Smooth muscle cell of the brain vasculature (primary cell): ENCODE results near the gene IKZF4.
"Not testable (repeated sequence)": the region's sequence is repeated elsewhere in the genome, so short reads cannot be mapped to it uniquely, and the experiment has no call there.

ENCODE experiments used
- DNase-seq: peaks from one replicate; pipeline ENCODE4 v3.0.0-alpha.2; 2012; ENCODE audit warnings: low read depth, low spot score

Gene IKZF4

GRCh38 chr12:56020423-56021184, at the start of gene IKZF4:
Gene IKZF4 (plus strand): TSS chr12:56021043. CDS start chr12:56021494, 451 bp downstream.
- no peak for DNase-seq

- no peak for DNase-seq
Observed at GRCh38 chr12:55972042-55972441, 48.8 kb upstream of the IKZF4 start.

GRCh38 chr12:55972456-55972855, 48.4 kb upstream of the IKZF4 start:
- no peak for DNase-seq

GRCh38 chr12:55972911-55973598, 47.8 kb upstream of the IKZF4 start:
- DNase-seq = no peak

GRCh38 chr12:55973599-55974307, 47.1 kb upstream of the IKZF4 start, which contains the start of gene RAB5B:
Gene RAB5B (plus strand): TSS chr12:55974078. CDS start chr12:55986961, 12,883 bp downstream.
- DNase-seq = peak; percentile 100

- no peak for DNase-seq
Observed at GRCh38 chr12:55974308-55974730, 46.5 kb upstream of the IKZF4 start.

- DNase-seq = no peak
Observed at GRCh38 chr12:55978393-55978792, 42.5 kb upstream of the IKZF4 start.

- no peak for DNase-seq
Observed at GRCh38 chr12:55979069-55979468, 41.8 kb upstream of the IKZF4 start.

GRCh38 chr12:55981882-55982281, 39.0 kb upstream of the IKZF4 start:
- DNase-seq = not testable (repeated sequence)

- no peak for DNase-seq
Observed at GRCh38 chr12:55982319-55982936, 38.4 kb upstream of the IKZF4 start.

GRCh38 chr12:55983232-55983842, 37.5 kb upstream of the IKZF4 start:
- no peak for DNase-seq

- no peak for DNase-seq
Observed at GRCh38 chr12:55984861-55985260, 36.0 kb upstream of the IKZF4 start.

- no peak for DNase-seq
Observed at GRCh38 chr12:55985341-55985740, 35.5 kb upstream of the IKZF4 start.

GRCh38 chr12:55985976-55986375, 34.9 kb upstream of the IKZF4 start:
- not testable (repeated sequence) for DNase-seq

GRCh38 chr12:55991110-55991509, 29.7 kb upstream of the IKZF4 start:
- DNase-seq = no peak

GRCh38 chr12:55993230-55993853, 27.5 kb upstream of the IKZF4 start:
- no peak for DNase-seq

GRCh38 chr12:55995366-55995765, 25.5 kb upstream of the IKZF4 start:
- DNase-seq = no peak

GRCh38 chr12:55996201-55996714, 24.6 kb upstream of the IKZF4 start:
- no peak for DNase-seq

- DNase-seq = peak; percentile 88
Observed at GRCh38 chr12:55996715-55997534, 23.9 kb upstream of the IKZF4 start, which contains the start of gene SUOX. Gene SUOX (plus strand): TSS chr12:55997276. CDS start chr12:56002222, 4,946 bp downstream.

- no peak for DNase-seq
Observed at GRCh38 chr12:55997535-55997859, 23.3 kb upstream of the IKZF4 start.
